HG02763 (cell line): Measurements from ENCODE around the gene SEMA4D.
"Not testable (repeated sequence)": the region's sequence is repeated elsewhere in the genome, so short reads cannot be mapped to it uniquely, and the experiment has no call there.

ENCODE experiments used
- ATAC-seq: cut with Tn5 transposase; IDR thresholded peaks from one replicate; pipeline ENCODE4 v1.9.1; 2021; ENCODE audit warnings: mild to moderate bottlenecking, moderate library complexity; ENCODE audit not compliant: unreplicated experiment

Gene SEMA4D

DNA sequence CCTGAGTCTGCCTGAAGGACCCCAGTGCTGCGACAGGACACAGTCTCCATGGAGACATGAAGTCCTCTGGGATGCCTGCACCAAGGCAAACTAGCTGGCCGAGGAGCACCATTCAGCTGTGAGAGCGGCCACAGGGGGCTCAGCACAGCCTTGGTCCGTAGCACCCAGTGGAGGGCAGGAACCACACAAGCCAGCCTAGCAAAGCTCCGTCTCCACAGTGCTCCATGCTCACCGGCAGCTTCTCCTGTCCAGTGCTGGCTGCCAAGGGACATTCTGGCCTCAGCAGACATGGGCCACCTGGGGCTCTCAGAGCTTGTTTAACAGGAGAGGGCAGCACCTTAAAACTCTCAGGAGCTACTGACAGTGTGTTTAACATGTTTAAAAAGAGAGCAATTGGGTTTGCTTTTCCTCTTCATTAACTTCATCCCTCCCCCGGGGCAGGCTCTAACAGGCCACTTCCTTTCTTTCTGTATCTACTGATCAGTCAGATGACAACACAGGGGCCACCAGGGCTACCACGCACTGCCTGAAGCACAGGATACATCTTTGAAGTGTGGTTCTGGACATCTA is 122.6 kb downstream of the SEMA4D start:
- peak; percentile 51 for ATAC-seq

- ATAC-seq = no peak
These were observed 123.7 kb downstream of the SEMA4D start for GRCh38 chr9:89374176-89374575.

- ATAC-seq = no peak
These were observed 124.9 kb downstream of the SEMA4D start for GRCh38 chr9:89372979-89373378.

DNA sequence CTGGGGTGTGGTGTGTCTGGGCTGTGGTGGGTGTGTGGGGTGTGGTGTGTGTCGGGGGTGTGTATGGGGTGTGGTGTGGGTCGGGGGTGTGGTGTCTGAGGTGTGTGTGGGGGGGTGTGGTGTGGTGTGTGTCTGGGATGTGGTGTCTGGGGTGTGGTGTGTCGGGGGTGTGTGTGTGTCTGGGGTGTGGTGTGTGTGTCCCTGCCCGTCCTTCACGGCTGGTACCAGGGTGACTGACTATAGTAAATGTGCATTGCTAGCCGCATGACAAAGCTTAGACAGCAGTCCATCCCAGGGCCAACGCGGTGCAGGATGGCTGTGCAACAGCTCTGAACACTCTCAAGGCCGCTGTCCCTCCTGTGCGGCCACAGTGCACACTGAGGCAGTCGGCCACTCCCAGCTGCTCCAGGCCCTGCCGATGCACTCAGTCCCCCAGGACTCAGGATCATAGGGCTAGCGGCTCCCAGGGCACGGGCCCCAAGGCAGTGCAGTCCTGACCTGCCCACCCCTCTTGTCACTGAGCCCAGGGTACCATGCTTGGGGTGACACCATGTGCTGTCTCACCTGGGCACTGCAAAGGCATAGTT is 125.6 kb downstream of the SEMA4D start:
- no peak for ATAC-seq

- not testable (repeated sequence) for ATAC-seq
These were observed 126.1 kb downstream of the SEMA4D start for GRCh38 chr9:89371791-89372190.

GRCh38 chr9:89370593-89370992 is 127.3 kb downstream of the SEMA4D start:
- ATAC-seq = no peak

GRCh38 chr9:89368978-89369377 is 128.9 kb downstream of the SEMA4D start:
- no peak for ATAC-seq

DNA sequence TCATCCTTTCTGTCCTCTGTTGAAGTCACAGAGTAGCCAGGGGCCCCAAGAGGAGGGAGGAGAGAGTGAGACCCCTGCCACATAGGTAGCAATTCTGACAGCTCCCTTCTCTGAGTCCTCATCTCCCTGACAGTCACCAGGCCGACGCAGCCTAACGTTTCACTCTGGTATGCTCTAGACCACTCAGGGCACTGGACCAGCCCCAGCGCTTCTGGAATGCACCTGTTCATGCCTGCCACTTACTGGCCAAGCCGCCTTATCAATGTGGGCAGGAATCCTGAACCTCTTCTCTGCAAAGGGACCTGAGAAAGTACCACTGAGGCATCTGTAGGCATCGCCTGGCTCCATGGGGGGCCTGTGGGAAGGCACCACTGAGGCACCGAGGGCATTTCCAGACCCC is 129.4 kb downstream of the SEMA4D start:
- ATAC-seq = no peak

DNA sequence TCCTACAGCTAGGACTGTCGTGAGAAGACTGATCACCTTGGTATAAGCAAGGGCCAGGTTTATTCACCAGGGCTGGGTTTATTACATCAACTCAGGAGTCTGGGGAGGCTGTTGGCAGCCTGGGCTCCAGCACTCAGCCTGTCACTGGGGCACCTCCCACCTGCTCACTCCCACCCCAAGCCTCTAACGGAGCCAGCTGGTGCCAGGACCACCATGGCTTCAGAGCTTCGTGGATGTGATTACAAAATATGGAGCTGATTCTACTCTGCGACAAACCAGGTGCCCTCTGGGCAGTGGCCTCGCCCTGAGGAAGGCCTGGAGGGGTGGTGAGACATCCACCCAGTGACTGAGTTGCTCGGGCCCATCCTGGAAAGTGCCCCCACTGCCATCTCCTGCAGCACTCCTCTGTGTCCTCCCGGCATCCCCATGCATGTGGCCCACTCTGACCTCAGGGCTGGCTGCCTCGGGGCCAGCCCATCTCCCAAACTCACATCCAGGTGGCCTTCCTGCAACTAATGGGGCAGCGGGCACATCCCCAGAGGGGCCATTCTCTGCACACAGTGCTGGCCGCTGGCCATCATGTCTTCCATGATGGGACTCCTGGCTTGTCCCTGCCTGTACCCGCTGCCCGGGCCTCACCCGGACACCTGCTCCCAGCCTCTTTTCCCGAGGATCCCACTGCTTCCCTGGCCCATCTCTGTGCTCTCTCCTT is 130.0 kb downstream of the SEMA4D start:
- ATAC-seq = no peak

DNA sequence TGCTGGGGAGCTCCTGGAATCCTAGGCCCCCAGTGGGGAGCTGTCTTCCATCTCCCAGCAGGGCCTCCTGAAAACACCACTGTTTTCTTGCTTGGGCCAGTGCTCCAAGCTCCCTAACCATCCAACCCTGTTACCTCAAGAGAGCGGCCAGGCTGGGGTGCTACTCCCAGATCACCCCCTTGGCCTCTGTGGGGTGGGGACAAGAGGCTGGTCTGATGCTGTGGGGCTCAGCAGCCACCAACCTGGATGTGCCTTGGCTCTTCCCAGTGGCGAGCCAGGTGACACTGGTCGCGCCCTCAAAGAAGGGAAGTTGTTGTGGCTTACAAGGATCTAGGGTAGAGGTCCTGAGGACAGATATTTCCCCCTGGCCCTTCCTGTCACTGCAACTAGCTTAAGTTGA is 130.6 kb downstream of the SEMA4D start:
- no peak for ATAC-seq

GRCh38 chr9:89366711-89367110 is 131.2 kb downstream of the SEMA4D start:
- no peak for ATAC-seq

DNA sequence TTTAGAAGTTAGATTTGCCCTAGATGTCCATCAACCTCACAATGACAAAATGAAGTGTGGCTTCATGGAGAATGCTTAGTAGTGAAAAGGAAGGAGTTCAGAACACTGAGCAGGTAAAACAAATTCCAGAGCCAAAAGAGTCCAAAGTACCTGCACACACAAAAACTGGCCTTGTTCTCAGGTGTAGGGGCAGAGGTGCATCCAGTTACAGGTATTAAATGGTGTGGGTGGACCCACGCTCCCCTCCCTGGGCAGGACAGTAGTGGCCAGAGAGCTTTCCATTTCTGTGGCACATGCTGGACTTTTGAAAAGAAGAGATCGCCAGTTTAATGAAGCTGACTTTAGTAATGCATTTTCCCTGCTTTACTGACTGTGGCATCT is 132.4 kb downstream of the SEMA4D start:
- no peak for ATAC-seq

- no peak for ATAC-seq
These were observed 133.0 kb downstream of the SEMA4D start for GRCh38 chr9:89364666-89365531.

DNA sequence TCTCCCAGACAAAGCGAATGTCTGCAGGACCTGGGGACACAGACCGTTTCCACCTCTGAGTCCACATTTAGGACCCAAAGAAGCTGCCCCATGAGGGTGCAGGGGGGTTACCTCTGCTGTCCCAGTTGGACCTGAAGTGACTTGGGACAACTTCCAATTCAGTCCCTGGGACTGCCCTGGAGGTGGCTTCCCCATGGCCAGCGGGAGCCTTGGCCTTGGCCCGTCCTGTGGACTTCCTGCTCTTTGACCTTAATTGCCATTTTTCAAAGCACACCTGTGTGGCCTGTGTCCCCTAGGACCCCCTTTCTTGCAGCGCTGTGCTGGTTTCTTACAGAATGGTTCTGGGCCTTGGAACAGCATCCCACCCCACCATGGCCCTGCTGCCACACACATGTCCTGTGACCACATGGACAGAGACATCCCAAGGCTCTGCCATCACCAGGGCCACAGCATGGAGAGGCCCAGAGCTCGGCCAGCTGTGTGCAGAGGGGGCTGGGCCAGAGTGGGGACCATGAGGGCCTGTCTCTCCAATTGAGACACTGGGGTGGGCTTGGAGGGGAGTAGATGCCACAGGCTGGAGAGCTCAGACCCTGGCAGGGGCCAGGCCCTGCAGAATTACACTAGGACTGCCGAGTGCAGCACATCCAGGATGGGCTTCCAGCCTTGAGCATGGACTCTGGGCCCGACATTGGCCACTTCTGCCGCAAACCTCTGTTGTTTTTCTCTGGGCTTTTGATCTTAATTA is 133.8 kb downstream of the SEMA4D start:
- ATAC-seq = no peak

DNA sequence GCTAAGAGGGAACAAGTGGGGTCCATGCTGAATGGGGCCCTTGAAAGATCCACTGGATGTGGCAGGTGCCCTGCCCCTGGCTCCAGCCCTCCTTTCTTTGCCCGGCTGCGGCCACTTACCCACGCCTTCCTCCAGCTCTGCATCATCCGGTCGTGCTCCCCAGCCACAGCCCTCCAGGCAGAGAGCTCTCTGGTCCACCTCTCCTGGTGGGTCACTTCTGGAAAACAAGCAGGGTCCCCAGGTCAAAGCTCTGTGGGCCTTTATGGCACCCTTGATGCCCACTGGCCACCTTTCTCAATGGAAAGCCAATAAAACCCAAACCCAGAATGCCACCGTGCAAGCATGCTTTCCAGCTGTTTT is 134.6 kb downstream of the SEMA4D start:
- ATAC-seq = no peak

- no peak for ATAC-seq
These were observed 135.1 kb downstream of the SEMA4D start for GRCh38 chr9:89362647-89363310.

DNA sequence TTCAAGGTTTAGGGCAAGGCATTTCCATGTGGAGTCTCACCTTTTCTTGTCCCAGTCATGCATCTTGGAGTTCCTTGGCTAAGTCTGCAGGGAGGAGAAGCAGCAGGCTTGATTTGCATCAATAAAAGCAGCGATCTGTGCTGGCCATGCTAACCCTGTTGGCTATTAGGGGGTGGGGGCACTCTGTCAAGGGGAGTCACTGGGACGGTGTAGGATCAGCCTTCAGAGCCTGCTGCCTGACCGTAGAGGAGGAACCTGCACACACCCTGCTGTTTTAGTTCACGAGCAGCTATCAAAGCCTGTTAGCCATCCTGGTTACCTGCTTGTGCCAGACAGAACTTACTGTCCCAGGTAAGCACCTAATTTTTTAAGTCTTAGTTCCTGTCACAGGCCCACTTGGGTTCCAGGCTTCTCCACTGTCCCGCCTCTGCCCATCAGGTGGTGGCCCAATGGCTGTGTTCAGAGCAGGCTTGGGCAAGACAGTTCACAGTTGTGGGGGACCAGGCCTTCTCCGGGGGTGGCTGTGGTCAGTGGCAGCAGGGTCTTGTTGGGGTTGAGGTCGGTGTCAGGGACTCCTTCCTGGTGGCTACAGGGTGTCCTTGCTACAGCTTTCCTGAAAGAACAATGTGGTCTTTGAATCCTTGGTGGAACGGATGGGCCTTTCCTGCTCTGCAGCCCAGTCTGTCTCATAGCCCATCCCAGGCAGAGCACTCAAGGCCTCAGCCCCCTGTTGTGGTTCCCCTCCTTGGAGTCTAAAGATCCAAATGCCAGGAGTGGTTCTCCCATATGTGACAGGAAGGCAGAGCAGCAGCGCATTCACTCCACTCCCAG is 135.9 kb downstream of the SEMA4D start:
- no peak for ATAC-seq

- ATAC-seq = no peak
These were observed 136.9 kb downstream of the SEMA4D start for GRCh38 chr9:89361031-89361430.

- ATAC-seq = no peak
These were observed 137.4 kb downstream of the SEMA4D start for GRCh38 chr9:89360465-89360864.
